Epithelial cell of esophagus (primary cell): ENCODE data around the gene ARHGEF7.
A peak's percentile ranks its signal among the peaks of the same experiment; 100 is the strongest.

Experiments
- DNase-seq: peaks from one replicate; pipeline ENCODE4 v3.0.0; 2010; ENCODE audit warnings: low read depth
- H3K4me3 ChIP-seq: 2 replicates; pipeline ENCODE4 v1.5.1; 2011; ENCODE audit warnings: mild to moderate bottlenecking, low read length, control low read depth
- TF ChIP-seq, protein P1 (sequence below): IDR thresholded peaks from 2 replicates; pipeline ENCODE4 v1.5.1; 2011; ENCODE audit warnings: low read depth, mild to moderate bottlenecking, low read length, control low read depth, inconsistent platforms; ENCODE audit not compliant: insufficient read depth; ENCODE audit errors: missing control alignments

Gene ARHGEF7

DNA sequence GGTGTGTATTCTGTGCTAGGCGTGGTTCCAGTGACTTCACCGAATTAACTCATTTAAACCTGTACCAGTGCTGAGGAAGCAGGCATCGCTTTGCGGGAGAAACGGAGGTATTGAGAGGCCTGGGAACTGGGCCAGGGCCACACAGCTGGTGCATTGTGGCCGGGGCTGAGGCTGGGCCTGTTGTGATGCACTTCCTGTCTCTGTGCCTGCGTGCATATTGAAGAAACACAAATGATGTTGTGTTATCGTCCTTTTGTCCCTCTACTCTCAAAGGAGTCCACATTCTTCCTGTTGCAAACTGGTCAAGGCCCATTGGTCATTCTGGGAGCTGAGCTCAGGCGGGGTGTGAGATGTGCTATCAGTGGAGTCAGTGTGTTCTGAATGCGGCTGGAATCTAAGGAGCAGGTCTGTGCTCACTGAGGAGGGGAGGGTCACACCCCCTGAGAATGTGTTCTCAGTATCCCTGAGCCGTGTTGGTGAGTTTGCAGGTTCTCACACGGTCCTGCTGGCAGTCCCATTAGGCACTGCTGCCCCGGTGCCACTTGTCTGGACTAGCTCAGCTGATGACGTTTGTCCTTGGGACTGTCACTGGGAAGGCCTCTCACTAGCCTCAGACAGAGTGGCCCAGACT is 62.1 kb downstream of the ARHGEF7 start:
- H3K4me3 ChIP-seq, result no peak overlapping the region
- TF ChIP-seq, protein P1, sequence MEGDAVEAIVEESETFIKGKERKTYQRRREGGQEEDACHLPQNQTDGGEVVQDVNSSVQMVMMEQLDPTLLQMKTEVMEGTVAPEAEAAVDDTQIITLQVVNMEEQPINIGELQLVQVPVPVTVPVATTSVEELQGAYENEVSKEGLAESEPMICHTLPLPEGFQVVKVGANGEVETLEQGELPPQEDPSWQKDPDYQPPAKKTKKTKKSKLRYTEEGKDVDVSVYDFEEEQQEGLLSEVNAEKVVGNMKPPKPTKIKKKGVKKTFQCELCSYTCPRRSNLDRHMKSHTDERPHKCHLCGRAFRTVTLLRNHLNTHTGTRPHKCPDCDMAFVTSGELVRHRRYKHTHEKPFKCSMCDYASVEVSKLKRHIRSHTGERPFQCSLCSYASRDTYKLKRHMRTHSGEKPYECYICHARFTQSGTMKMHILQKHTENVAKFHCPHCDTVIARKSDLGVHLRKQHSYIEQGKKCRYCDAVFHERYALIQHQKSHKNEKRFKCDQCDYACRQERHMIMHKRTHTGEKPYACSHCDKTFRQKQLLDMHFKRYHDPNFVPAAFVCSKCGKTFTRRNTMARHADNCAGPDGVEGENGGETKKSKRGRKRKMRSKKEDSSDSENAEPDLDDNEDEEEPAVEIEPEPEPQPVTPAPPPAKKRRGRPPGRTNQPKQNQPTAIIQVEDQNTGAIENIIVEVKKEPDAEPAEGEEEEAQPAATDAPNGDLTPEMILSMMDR, result no peak
- peak; percentile 67 for DNase-seq

DNA sequence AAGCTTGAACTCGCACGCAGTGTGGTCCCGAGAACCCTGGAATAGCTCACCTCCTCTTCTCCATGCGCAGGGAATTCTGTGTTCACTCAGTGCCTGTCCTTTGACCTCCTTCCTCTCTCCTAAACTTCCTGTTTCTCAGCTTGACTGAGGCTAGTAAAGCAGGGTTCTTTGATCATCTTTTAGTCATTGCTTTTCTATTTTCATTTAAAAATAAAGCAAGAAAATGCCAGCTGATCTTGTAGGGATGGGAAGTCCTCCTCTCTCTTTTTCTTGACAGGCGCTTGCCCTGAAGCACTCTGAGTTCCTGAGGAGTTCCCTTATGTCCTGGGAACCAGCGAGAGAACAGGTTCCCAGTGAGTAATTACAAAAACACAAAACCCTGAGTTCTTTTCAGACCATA is 62.8 kb downstream of the ARHGEF7 start:
- peak; percentile 88 for DNase-seq
- TF ChIP-seq, protein P1, result no peak
- no peak overlapping the region for H3K4me3 ChIP-seq

DNA sequence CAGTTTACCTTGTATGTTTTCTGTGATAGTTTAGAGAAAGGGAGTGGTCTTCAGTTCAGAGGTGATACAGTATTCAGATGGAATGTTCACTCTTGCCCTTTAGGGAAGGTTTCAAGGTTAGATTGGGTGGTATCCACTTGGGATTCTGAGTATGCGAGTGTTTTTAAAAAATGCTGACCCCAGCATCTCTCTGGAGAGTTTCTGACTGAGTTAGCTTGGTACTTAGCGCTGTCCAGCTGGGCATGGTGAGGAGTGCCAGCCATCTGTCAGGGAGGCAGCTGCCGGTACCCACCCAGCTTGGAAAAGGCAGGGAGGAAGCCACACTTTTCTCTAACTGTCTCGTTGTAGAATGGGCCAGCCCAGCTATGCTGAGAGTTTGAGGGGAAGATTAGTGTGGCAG is 63.3 kb downstream of the ARHGEF7 start:
- TF ChIP-seq, protein P1, result no peak
- no peak for DNase-seq
- no peak overlapping the region for H3K4me3 ChIP-seq

DNA sequence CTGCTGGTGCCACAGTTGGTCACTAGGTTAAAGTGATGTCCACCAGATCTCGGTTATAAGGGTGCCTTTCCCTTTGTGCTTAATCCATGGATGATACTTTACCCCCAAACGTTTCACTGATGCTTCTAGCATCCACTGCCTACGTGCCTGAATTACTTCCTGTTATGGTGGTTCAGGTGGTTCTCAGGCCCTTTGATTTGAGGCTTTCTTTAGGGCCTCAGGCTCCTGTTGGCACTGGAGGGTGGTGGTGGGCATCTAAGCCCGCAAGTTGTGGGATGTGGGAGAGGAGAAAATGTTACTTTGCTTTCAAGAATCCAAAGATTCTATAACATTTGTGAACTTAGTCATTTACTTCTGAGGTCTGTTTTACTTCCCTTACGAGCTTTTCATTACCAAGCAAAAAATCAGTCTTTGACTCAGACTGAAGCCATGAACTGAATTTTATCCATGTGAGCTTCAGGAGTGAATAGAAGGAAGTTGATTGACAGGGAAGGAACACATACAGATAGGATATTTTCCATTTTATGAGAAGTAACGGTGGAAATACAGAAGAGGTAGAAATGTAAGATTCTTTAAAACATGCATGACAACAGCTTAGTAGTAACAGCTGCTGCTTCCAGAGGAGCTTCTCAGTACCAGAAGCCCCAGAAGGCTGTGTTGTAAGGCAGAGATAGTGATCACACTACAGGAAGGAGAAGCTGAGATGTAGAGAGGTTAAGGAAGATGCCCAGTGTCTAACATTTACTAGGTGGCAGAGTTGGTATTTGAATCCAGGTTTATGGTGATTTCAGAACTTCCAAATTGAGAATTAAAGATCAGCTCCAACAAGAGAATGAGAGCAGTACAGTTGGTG is 65.0 kb downstream of the ARHGEF7 start:
- TF ChIP-seq, protein P1, result no peak

DNA sequence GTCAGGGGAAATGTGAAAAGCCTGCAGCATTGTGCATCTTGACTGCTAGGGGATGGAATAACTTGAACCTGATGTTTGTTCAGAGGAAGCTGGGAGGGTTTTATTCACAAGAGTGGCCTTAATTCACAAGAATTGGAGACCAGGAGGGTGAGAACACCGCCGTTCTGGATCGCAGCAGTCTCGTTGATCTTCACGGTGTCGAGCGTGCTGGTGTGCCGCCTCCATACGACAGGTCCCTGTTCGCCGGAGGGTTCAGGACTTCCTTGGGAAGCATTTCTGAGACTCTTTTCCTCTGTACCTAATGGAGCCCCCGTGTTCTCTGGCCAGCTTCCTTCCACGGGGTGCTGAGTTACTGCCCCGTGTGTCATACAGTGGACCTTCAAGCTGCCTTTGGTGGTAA is 66.9 kb downstream of the ARHGEF7 start:
- no peak for DNase-seq
- H3K4me3 ChIP-seq, result no peak overlapping the region
- TF ChIP-seq, protein P1, result no peak

More for the DNA sequence above, 65.0 kb downstream of the ARHGEF7 start:
- no peak for DNase-seq
- no peak overlapping the region for H3K4me3 ChIP-seq

DNA sequence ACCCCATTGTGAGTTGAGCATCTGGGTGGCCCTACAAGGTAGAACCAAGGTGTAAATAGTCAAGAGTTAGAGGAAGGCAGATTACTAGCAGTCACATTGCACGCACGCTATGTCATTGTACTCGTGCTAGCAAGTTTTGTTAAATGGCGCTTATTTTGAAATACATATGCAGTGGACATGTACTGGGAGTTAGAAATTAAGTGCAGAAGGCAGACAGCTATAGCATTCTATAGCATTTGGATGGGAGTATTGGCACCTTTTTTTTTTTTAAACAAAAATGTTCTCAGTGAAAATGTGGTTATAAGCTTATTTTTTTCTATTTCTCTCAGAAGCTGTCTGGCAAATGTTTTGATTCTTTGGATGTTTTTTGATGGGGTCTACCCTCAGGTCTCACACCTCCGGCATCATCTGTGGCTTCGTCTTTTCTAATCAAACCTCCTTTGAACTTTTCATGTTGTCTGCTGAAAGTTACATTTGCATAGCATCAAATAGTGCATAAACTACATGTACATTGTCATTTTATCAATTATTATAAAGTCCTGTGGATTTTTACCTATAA is 68.1 kb downstream of the ARHGEF7 start:
- TF ChIP-seq, protein P1, result no peak
- DNase-seq, result no peak
- no peak overlapping the region for H3K4me3 ChIP-seq
